Measurements from ENCODE around the gene DDX56.

The DDX56 gene

DNA sequence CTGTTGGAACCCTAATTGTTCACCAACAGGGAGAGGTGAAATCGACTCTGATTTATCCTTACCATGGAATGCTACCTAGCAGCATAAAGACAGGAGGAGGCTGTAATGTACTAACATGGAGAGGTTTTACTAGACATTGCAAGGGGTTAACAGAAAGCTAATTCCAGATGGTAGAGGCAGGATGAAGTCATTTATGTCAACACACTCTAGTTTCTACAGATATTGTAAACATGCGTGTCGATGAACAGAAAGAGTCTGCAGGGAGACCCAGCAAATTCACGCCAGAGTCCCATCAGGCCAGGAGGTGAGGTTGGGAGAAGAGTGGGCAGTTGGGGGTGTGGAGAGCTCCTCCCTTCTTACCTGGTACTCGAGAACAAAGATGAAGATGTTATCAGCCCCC is 39.6 kb downstream of the DDX56 start:
- DNase-seq = no peak

DNA sequence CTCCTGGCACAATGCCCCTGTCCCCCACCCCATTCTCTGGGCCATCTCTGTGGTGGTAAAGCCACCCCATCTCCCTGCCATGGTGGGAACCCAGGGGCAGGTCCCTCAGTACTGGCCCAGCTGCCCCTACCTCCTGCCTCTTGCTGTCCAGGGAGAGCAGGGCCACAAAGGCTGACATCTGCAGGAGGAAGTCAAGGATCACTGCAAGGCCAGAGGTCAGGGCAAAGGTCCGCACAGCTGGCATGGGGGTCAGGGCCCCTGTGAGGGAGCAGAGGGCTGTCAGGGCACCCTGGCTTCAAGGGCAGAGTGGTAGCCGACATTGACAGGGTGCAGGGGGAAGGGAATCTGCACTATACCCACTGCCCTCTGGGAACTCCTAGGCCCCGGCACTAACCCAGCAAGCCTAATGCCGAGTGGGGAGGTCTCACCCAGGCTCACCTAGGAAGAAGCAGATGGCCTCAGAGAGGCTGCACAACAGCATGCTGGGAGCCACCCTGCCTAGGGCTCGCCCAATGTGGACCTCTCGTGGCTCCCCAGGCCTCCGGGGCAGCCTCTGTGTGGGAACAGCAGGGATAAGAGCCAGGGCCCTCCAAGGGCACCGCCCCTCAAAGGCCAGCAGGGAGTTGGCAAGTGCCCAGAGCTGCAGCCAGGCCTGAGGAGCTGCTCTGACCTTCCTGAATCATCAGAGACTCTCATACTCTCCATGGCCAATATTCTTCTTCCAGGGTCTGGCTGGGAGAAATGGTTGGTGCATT is 40.2 kb downstream of the DDX56 start:
- no peak for DNase-seq

GRCh38 chr7:44531421-44532380 is 42.0 kb downstream of the DDX56 start:
- no peak for DNase-seq

GRCh38 chr7:44530990-44531389 is 42.7 kb downstream of the DDX56 start:
- no peak for DNase-seq

DNA sequence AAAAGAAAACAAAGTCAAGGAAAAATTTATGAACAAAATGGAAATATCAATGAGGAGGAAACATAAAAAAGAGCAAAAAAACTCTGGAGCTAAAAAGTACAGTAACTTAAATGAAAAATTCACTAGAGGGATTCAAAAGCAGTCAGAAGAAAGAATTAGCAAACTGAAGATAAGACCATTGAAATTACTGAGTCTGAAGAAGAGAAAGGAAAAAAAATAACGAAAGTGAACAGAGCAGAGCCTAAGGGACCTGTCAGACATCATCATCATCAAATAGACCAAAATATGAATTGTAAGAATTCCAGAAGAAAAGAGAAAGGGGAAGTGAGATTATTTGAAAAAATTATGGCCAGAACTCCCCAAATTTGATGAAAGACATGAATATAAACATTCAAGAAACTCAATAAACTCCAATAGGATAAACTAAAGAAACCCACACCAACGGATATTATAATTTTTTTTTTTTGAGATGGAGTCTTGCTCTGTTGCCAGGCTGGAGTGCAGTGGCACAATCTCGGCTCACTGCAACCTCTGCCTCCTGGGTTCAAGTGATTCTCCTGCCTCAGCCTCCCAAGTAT is 48.8 kb downstream of the DDX56 start:
- DNase-seq = no peak

GRCh38 chr7:44522315-44522714 is 51.4 kb downstream of the DDX56 start:
- no peak for DNase-seq

DNA sequence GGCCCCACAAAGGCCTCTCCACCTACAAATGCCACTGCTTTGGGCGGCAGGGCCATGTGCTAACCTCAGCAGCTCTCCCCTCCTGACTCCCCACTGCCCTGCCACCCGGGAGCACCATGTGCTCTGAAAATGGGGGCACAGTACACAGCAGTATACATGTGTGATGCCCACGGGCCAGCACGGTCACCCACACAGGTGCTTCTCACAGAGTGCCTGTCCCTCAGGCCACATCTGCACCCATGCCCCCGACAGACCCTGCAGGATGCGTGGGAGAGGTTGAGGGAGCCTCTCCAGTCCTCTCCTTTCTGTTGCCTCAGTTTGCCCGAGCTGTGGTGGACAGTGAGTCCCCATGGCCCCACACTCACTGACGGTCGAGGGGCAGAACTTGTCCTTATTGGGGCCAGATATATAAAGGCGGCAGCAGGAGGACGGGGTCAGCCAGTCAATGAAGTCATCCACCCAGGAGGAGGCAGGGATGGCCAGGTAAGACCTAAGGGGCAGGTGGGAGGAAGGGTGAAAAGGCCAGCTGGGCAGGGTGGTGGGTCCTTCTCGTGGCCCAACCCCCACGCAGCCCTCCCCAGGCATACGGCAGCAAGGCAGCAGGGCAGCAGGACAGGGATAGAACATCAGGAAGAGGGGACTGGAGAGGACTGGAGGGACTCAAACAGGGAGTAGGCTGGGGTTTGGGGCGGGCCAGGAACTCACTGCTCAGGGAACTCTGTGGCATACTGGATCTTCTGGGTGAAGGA is 52.2 kb downstream of the DDX56 start:
- no peak for DNase-seq

DNA sequence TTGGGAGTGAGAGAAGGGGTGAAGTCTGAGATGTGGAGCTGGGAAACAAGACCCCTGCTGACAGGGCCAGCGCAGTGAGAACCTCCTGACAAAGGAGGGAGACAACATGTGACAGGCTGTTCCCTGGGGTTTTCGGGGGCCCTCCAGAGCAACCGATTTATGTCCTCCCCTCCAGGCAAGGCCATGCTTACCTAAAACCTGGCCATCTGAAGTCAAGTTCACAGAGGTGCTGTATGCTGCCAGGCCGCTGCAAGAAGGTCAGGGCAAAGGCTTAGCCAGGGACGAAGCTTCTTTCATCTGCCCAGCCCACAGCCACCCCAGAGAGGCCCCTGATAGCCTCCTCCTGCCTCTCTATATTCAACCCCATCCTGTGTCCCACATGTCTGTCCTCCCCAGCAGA is 53.1 kb downstream of the DDX56 start:
- no peak for DNase-seq

DNA sequence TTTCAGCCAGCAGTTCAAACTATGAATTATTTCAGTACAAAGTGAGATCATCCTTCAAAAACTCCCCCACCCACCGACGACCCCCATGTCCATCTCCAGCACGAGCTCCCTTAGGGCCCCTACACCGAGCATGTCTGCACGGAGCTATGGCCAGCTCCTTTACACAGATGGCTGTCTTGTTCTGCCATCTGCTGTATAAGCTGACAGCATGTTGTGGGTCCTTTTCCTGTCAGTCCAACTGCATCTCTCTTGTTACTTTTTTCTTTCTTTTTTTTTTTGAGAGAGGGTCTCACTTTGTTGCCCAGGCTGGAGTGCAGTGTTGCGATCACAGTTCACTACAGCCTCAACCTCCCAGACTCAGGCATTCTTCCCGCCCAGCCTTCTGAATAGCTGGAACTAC is 54.2 kb downstream of the DDX56 start:
- no peak for DNase-seq

- no peak for DNase-seq
Measured at GRCh38 chr7:44518761-44519160, 54.9 kb downstream of the DDX56 start.

GRCh38 chr7:44517175-44517574 is 56.5 kb downstream of the DDX56 start:
- no peak for DNase-seq
